IMR-90 (cell line): ENCODE data around the gene UBTD1. TPM values are rescaled to one million over a fixed set of nuclear protein-coding genes. Genes with fewer than 3 reads are reported as not detected.

ENCODE experiments used
- CEBPB ChIP-seq: IDR thresholded peaks from 2 replicates; pipeline ENCODE4 v1.6.1; 2012; ENCODE audit warnings: low read depth, low read length, improper control_type of control experiment
- CTCF ChIP-seq: conservative IDR thresholded peaks from 2 replicates; pipeline ENCODE4 v1.5.1; 2012; ENCODE audit warnings: mild to moderate bottlenecking, low read depth, low read length, improper control_type of control experiment
- RFX5 ChIP-seq: IDR thresholded peaks from 2 replicates; pipeline ENCODE4 v1.8.0; 2012; ENCODE audit warnings: low read depth, mild to moderate bottlenecking, low read length, moderate library complexity
- polyA plus RNA-seq, 3 experiments: library from polyadenylated mRNA; depleted of rRNA; stranded (reverse); fragments of >200 nt; gene quantifications; 2 replicates each; pipeline ENCODE4 v1.2.3, GENCODE V29; 2012; ENCODE audit warnings: low replicate concordance in 1 of 3
- total RNA-seq: library from RNA; depleted of rRNA; stranded (reverse); fragments of >200 nt; gene quantifications from 2 replicates; pipeline ENCODE4 v1.2.3, GENCODE V29; 2012

UBTD1 gene
- total and polyA plus RNA-seq, 2 of the 4 experiments (the other 2 are of a cell fraction), result 21.9 to 44.9 TPM

DNA sequence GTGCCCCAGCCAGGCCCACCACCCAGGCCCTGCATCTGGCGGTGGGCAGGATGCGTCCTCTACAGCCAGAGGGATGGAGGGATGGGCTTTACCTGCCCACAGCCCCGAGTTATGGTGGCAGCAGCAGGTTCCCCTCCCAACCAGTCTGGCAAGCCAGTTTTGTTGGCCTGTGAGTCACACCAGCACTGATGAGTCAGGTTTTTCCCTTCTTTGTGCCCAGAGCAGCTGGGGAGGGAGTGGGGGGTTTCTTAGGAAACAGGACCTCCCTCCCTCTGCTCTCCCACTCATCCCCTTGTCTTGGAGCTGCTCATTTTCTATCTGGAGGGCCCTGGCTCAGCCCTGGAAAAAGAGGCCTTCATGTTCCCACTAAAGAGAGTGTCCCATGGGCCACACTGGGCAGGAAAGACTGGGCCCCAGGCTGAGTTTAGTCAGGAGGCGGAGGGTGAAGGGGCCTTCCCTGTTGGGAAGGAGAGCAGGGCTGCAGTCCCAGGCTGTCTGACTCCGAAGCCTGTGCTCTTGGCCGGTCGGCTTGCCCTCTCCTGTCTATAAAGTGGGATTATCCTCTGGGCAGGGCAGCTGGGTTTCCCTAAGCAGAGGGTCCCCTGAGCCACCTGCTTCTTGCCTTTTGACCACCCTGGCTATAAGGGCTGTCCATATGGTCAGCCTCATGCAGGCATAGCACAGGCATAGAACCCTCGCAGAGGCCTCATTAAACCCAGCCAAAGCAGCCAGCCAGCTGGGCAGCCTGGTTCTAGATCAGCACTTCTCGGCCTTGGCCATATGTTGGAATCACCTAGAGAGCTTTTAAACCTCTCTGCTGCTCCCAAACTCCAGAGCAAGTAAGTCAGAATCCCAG is 43.7 kb downstream of the UBTD1 start (continued):
- TF ChIP-seq CTCF, result no peak
- TF ChIP-seq RFX5, result no peak
- no peak for TF ChIP-seq CEBPB
